Type B pancreatic cell (in vitro differentiated cells): ENCODE data around the gene ADGRV1. TPM values are rescaled to one million over a fixed set of nuclear protein-coding genes. Genes with fewer than 3 reads are reported as not detected.

Experiments
- DNase-seq: peaks from one replicate; pipeline ENCODE4 v3.0.0; 2021; ENCODE audit warnings: mixed read lengths; ENCODE audit not compliant: unreplicated experiment; ENCODE audit errors: extremely low spot score
- H3K27ac Mint-ChIP-seq: 2 replicates; pipeline ENCODE4 v1.8.0; 2021; ENCODE audit warnings: mild to moderate bottlenecking, mixed read lengths
- H3K27me3 Mint-ChIP-seq: 2 replicates; pipeline ENCODE4 v1.8.0; 2021; ENCODE audit warnings: mixed read lengths
- H3K36me3 Mint-ChIP-seq: 2 replicates; pipeline ENCODE4 v1.8.0; 2021; ENCODE audit warnings: mixed read lengths
- H3K4me1 Mint-ChIP-seq: one replicate; pipeline ENCODE4 v1.8.0; 2021; ENCODE audit warnings: mixed read lengths; ENCODE audit not compliant: unreplicated experiment
- H3K4me3 Mint-ChIP-seq: 2 replicates; pipeline ENCODE4 v1.8.0; 2021; ENCODE audit warnings: mild to moderate bottlenecking, mixed read lengths
- H3K9me3 Mint-ChIP-seq: 2 replicates; pipeline ENCODE4 v1.8.0; 2021; ENCODE audit warnings: mixed read lengths
- CTCF ChIP-seq: fragments of 200-600 bp; sonication (generic); conservative IDR thresholded peaks from 2 replicates; pipeline ENCODE4 v1.5.0; 2021; ENCODE audit warnings: antibody characterized with exemption, mild to moderate bottlenecking
- total RNA-seq: library from RNA; stranded (reverse); gene quantifications from 2 replicates; pipeline ENCODE4 v1.2.1, GENCODE V29; 2021; ENCODE audit warnings: low replicate concordance

Gene ADGRV1
- total RNA-seq, 1 donor from 2014 or later, result 29.5 TPM

GRCh38 chr5:90534922-90535321 is 23.7 kb upstream of the ADGRV1 start:
- no peak for TF ChIP-seq CTCF
- Mint-ChIP-seq H3K36me3 (no peaks in the 10 kb centered on the region), H3K27me3 (peaks cover 12% of the 10 kb centered on the region), H3K27ac (no peak overlapping the region), H3K9me3 (no peaks in the 10 kb centered on the region), H3K4me1 (no peaks in the 10 kb centered on the region), H3K4me3 (no peak overlapping the region)
- DNase-seq, result no peak

GRCh38 chr5:90542827-90543519 is 15.6 kb upstream of the ADGRV1 start:
- H3K27me3 Mint-ChIP-seq, result no peaks in the 10 kb centered on the region
- no peak overlapping the region for H3K4me3 Mint-ChIP-seq
- peaks cover 2% of the 10 kb centered on the region for H3K4me1 Mint-ChIP-seq
- H3K9me3 Mint-ChIP-seq, result no peaks in the 10 kb centered on the region
- no peak for DNase-seq
- TF ChIP-seq CTCF, result no peak
- no peaks in the 10 kb centered on the region for H3K36me3 Mint-ChIP-seq
- H3K27ac Mint-ChIP-seq, result no peak overlapping the region

GRCh38 chr5:90545511-90545910 is 13.1 kb upstream of the ADGRV1 start:
- Mint-ChIP-seq H3K36me3 (no peaks in the 10 kb centered on the region), H3K27ac (no peak overlapping the region), H3K27me3 (no peaks in the 10 kb centered on the region), H3K9me3 (no peaks in the 10 kb centered on the region), H3K4me1 (peaks cover 5% of the 10 kb centered on the region), H3K4me3 (no peak overlapping the region)
- TF ChIP-seq CTCF, result no peak
- no peak for DNase-seq

- H3K27ac Mint-ChIP-seq, result no peak overlapping the region
- H3K4me1 Mint-ChIP-seq, result peaks cover 5% of the 10 kb centered on the region
- H3K27me3 Mint-ChIP-seq, result no peaks in the 10 kb centered on the region
- DNase-seq, result no peak
- no peak for TF ChIP-seq CTCF
- H3K36me3 Mint-ChIP-seq, result no peaks in the 10 kb centered on the region
- no peak overlapping the region for H3K4me3 Mint-ChIP-seq
- no peaks in the 10 kb centered on the region for H3K9me3 Mint-ChIP-seq
Observed at GRCh38 chr5:90546216-90546837, 12.3 kb upstream of the ADGRV1 start.

GRCh38 chr5:90547072-90547536 is 11.5 kb upstream of the ADGRV1 start:
- peaks cover 5% of the 10 kb centered on the region for H3K4me1 Mint-ChIP-seq
- H3K27ac Mint-ChIP-seq, result no peak overlapping the region

More at GRCh38 chr5:90547072-90547536, 11.5 kb upstream of the ADGRV1 start:
- no peaks in the 10 kb centered on the region for H3K36me3 Mint-ChIP-seq
- H3K4me3 Mint-ChIP-seq, result no peak overlapping the region
- H3K9me3 Mint-ChIP-seq, result no peaks in the 10 kb centered on the region
- no peak for TF ChIP-seq CTCF
- H3K27me3 Mint-ChIP-seq, result peaks cover 5% of the 10 kb centered on the region
- no peak for DNase-seq
